ENCODE measurements around the gene RNF32. TPM values are rescaled to one million over a fixed set of nuclear protein-coding genes. Genes with fewer than 3 reads are reported as not detected.

Gene RNF32
- total RNA-seq, 4 donors from 2014 or later = 0.29 to 1.1 (median 0.83) TPM; not detected in 1

DNA sequence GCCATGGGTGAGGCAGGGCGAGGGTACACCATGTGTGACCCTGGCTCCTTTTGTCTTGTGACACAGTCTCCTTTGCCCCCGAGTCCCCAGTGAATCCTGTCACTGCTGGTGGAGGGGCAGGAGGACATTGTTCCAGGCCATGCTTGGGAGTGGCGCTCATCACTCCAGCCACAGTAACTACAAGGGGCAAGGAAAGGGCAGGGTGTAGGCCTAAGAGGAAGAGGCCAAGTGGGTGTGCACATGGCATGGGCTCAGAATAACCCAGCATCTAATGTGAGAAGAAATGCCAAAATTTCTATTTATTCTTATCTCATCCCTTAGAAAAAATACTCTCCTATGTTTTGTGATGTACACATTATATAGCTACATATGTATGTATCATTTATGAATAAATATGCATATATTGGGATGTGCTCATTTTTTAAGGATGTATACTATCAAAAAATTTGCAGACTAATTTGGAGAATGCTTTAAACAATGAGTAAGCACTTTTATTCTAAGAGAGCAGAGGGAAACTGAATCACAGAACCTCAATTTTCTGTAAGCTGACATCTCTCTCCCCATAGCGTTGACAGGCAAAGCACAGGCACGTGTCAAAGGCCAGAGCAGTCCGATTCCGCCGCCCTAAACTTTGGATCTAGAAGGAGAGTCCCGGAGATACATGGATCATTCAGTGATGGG, 36.9 kb downstream of the RNF32 start:
- H3K4me1 ChIP-seq = no peaks in the 10 kb centered on the region
- H3K27me3 ChIP-seq = no peaks in the 10 kb centered on the region
- WGBS = 93% methylated on average over 9 of the region's 9 CpGs
- TF ChIP-seq POLR2AphosphoS5 (IDR thresholded peaks at IDR 0.05) = no peak
- TF ChIP-seq, protein P1, sequence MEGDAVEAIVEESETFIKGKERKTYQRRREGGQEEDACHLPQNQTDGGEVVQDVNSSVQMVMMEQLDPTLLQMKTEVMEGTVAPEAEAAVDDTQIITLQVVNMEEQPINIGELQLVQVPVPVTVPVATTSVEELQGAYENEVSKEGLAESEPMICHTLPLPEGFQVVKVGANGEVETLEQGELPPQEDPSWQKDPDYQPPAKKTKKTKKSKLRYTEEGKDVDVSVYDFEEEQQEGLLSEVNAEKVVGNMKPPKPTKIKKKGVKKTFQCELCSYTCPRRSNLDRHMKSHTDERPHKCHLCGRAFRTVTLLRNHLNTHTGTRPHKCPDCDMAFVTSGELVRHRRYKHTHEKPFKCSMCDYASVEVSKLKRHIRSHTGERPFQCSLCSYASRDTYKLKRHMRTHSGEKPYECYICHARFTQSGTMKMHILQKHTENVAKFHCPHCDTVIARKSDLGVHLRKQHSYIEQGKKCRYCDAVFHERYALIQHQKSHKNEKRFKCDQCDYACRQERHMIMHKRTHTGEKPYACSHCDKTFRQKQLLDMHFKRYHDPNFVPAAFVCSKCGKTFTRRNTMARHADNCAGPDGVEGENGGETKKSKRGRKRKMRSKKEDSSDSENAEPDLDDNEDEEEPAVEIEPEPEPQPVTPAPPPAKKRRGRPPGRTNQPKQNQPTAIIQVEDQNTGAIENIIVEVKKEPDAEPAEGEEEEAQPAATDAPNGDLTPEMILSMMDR (IDR thresholded peaks at IDR 0.05) = no peak
- TF ChIP-seq EP300 (IDR thresholded peaks at IDR 0.05) = no peak
- no peak for TF ChIP-seq POLR2A (IDR thresholded peaks at IDR 0.05; ENCODE audit: low read depth)
- intact Hi-C loops (cut with DNase I) = no loop called here
- H3K27ac ChIP-seq (replicated peaks in 1 of 4) = no peak overlapping the region
- no peak overlapping the region for H3K4me3 ChIP-seq
- no peak for DNase-seq (ENCODE audit: extremely low spot score)
- H3K9me3 ChIP-seq = no peaks in the 10 kb centered on the region
- H3K36me3 ChIP-seq = peaks cover 25 to 72% (median 56%) of the 10 kb centered on the region in 4 donors

DNA sequence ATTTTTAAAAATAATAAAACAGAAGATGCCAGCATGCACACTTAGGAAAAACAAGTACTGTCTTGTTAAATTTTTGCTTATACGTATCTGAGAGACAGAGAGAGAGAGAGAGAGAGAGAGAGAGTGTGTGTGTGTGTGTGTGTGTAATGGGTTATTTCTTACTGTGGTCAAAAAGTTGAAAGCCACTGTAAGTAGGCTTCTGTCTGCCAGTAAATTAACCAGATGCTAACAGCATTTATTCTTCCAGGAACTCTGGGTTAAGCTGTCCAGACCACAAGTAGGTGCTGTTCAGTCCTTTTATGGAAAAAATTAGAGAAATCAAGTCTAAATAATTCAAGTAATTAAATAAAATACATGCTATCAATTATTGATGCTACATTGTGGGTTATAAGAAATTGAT, 39.7 kb downstream of the RNF32 start:
- no peaks in the 10 kb centered on the region for H3K9me3 ChIP-seq
- intact Hi-C loops (cut with DNase I) = no loop called here

DNA sequence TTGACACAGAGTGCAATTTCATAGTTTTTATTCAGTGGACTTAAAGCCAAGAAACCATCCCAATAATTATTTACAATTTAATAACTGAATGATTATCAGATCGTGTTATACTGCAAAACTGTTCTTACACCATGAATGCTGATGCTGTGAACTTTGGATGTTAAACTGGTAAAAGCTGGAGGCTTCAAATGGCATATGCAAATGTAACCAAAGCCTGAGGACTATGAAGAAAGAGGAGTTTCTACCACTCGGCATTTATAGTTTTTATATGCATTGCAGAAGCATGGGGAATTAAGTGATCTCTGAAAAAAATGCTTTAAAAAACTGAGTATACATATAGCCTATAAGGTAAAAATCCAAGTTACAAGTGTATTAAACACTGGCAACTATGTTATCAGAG, 42.4 kb downstream of the RNF32 start:
- H3K27me3 ChIP-seq = no peaks in the 10 kb centered on the region
- no peak for DNase-seq (ENCODE audit: extremely low spot score)
- intact Hi-C loops (cut with DNase I) = no loop called here
- H3K36me3 ChIP-seq = peaks cover 14 to 65% (median 48%) of the 10 kb centered on the region in 4 donors
- H3K4me3 ChIP-seq = no peak overlapping the region
- TF ChIP-seq EP300 (IDR thresholded peaks at IDR 0.05) = no peak
- no peak for TF ChIP-seq POLR2A (IDR thresholded peaks at IDR 0.05; ENCODE audit: low read depth)
- TF ChIP-seq POLR2AphosphoS5 (IDR thresholded peaks at IDR 0.05) = no peak
- TF ChIP-seq, protein P1 (IDR thresholded peaks at IDR 0.05) = no peak
- no peak overlapping the region for H3K27ac ChIP-seq (replicated peaks in 1 of 4)
- H3K9me3 ChIP-seq = no peaks in the 10 kb centered on the region
- 96% methylated on average over 2 of the region's 2 CpGs for WGBS
- H3K4me1 ChIP-seq = no peaks in the 10 kb centered on the region

More for the DNA sequence above, 39.7 kb downstream of the RNF32 start:
- TF ChIP-seq POLR2A (IDR thresholded peaks at IDR 0.05; ENCODE audit: low read depth) = no peak
- TF ChIP-seq, protein P1 (IDR thresholded peaks at IDR 0.05) = no peak
- no peak for TF ChIP-seq POLR2AphosphoS5 (IDR thresholded peaks at IDR 0.05)
- no peak for TF ChIP-seq EP300 (IDR thresholded peaks at IDR 0.05)
- no peaks in the 10 kb centered on the region for H3K27me3 ChIP-seq
- no peak overlapping the region for H3K27ac ChIP-seq (replicated peaks in 1 of 4)
- H3K4me1 ChIP-seq = no peaks in the 10 kb centered on the region
- H3K4me3 ChIP-seq = no peak overlapping the region
- no peak for DNase-seq (ENCODE audit: extremely low spot score)
- 74% methylated on average over 1 of the region's 1 CpG for WGBS
- H3K36me3 ChIP-seq = peaks cover 25 to 87% (median 66%) of the 10 kb centered on the region in 4 donors

DNA sequence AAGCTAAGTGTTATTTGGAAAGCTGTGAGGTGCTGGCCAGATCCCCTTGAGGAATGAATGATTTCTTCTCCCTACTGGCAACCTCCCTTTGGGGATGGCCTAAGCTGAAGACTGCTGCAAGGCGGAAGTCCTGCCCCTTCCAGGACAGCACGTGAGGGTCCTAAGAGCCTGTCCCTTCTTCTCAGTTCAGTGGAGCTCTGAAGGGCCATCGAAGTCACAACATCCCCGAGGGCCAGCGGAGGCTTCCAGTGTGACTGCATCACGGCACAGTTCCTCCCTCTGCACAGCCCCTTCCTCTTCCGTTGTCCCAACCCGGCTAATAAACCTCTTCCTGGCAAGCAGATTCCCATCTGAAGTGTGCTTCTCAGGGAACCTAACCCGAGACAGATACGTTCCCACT, 43.7 kb downstream of the RNF32 start:
- TF ChIP-seq EP300 (IDR thresholded peaks at IDR 0.05) = no peak
- TF ChIP-seq, protein P1 (IDR thresholded peaks at IDR 0.05) = no peak
- no peak for TF ChIP-seq POLR2A (IDR thresholded peaks at IDR 0.05; ENCODE audit: low read depth)
- TF ChIP-seq POLR2AphosphoS5 (IDR thresholded peaks at IDR 0.05) = no peak
- intact Hi-C loops (cut with DNase I) = no loop called here
- Histone ChIP-seq H3K9me3 (no peaks in the 10 kb centered on the region), H3K27me3 (no peaks in the 10 kb centered on the region), H3K36me3 (peaks cover under 1 to 52% (median 36%) of the 10 kb centered on the region in 4 donors), H3K4me3 (no peak overlapping the region), H3K27ac (replicated peaks in 1 of 4) (no peak overlapping the region), H3K4me1 (no peaks in the 10 kb centered on the region)
- 93% methylated on average over 9 of the region's 10 CpGs for WGBS
- DNase-seq (ENCODE audit: extremely low spot score) = no peak
